ENCODE results near the gene TAGLN2.

TAGLN2 gene

GRCh38 chr1:159924791-159925718 is at the start of gene TAGLN2:
TSS of gene TAGLN2 (minus strand) at chr1:159925507. CDS start at chr1:159920509, 4,998 bp downstream.
- DNase-seq: peak; percentile 93 to 97 (median 95)

- no peak for DNase-seq
Measured at GRCh38 chr1:159974350-159974965, 49.2 kb upstream of the TAGLN2 start.

- no peak for DNase-seq
Measured at GRCh38 chr1:159973350-159973940, 48.1 kb upstream of the TAGLN2 start.

- no peak for DNase-seq
Measured at GRCh38 chr1:159972443-159973205, 47.3 kb upstream of the TAGLN2 start.

GRCh38 chr1:159970932-159971342 is 45.6 kb upstream of the TAGLN2 start:
- no peak for DNase-seq

GRCh38 chr1:159968901-159969300 is 43.6 kb upstream of the TAGLN2 start:
- peak; percentile 30 to 70 (median 36) for DNase-seq

- DNase-seq: no peak
Measured at GRCh38 chr1:159965263-159965662, 40.0 kb upstream of the TAGLN2 start.

GRCh38 chr1:159964144-159964543 is 38.8 kb upstream of the TAGLN2 start:
- DNase-seq: no peak

GRCh38 chr1:159962176-159962575 is 36.9 kb upstream of the TAGLN2 start:
- no peak for DNase-seq

- no peak for DNase-seq
Measured at GRCh38 chr1:159961636-159962035, 36.3 kb upstream of the TAGLN2 start.

GRCh38 chr1:159960721-159961381 is 35.5 kb upstream of the TAGLN2 start:
- no peak for DNase-seq

GRCh38 chr1:159959451-159959850 is 34.1 kb upstream of the TAGLN2 start:
- DNase-seq: no peak

- DNase-seq: no peak
Measured at GRCh38 chr1:159958719-159959380, 33.5 kb upstream of the TAGLN2 start.

- DNase-seq: no peak
Measured at GRCh38 chr1:159957824-159958268, 32.5 kb upstream of the TAGLN2 start.

GRCh38 chr1:159955456-159955855 is 30.1 kb upstream of the TAGLN2 start:
- no peak for DNase-seq

GRCh38 chr1:159953536-159954515 is 28.5 kb upstream of the TAGLN2 start, which contains the start of gene SLAMF9:
TSS of gene SLAMF9 (minus strand) at chr1:159954237. CDS start at chr1:159954137, 100 bp downstream.
- DNase-seq: peak; percentile 86 to 93 (median 92)

GRCh38 chr1:159952932-159953331 is 27.6 kb upstream of the TAGLN2 start:
- DNase-seq: no peak

GRCh38 chr1:159951551-159951950 is 26.2 kb upstream of the TAGLN2 start:
- DNase-seq: peak; percentile 83 to 90 (median 89)

GRCh38 chr1:159951016-159951415 is 25.7 kb upstream of the TAGLN2 start:
- no peak for DNase-seq

GRCh38 chr1:159949981-159950381 is 24.7 kb upstream of the TAGLN2 start:
- DNase-seq: peak; percentile 52 to 59 (median 57)

All from suppressor macrophage treated with lipopolysaccharide for 1 hour (primary cell).